Immature natural killer cell (primary cell): ENCODE results near the gene TLE2. TPM values are rescaled to one million over a fixed set of nuclear protein-coding genes. Genes with fewer than 3 reads are reported as not detected.
A peak's percentile ranks its signal among the peaks of the same experiment; 100 is the strongest.
"Not testable (repeated sequence)": the region's sequence is repeated elsewhere in the genome, so short reads cannot be mapped to it uniquely, and the experiment has no call there.

Experiments used
- DNase-seq, 3 donors: peaks; one replicate each; pipeline ENCODE4 v3.0.0; 2022; ENCODE audit warnings: mixed read lengths in 1 of 3
- H3K27ac Mint-ChIP-seq, 6 donors: one replicate each; pipeline ENCODE4 v1.8.0; 2020; ENCODE audit warnings: mixed read lengths in 6 of 6, mild to moderate bottlenecking in 5 of 6, inconsistent platforms in 4 of 6, moderate library complexity in 3 of 6
- H3K27me3 Mint-ChIP-seq, 3 donors: one replicate each; pipeline ENCODE4 v1.8.0; 2020 to 2021; ENCODE audit warnings: low read depth in 3 of 3, mild to moderate bottlenecking in 3 of 3, mixed read lengths in 3 of 3, moderate library complexity in 3 of 3, inconsistent platforms in 1 of 3
- H3K36me3 Mint-ChIP-seq, 3 donors: one replicate each; pipeline ENCODE4 v1.8.0; 2020; ENCODE audit warnings: mixed read lengths in 3 of 3, inconsistent platforms in 2 of 3, mild to moderate bottlenecking in 2 of 3
- H3K4me1 Mint-ChIP-seq, 2 donors: one replicate each; pipeline ENCODE4 v1.8.0; 2020; ENCODE audit warnings: inconsistent platforms in 2 of 2, mild to moderate bottlenecking in 2 of 2, mixed read lengths in 2 of 2, moderate library complexity in 1 of 2
- H3K4me3 Mint-ChIP-seq, 5 donors: one replicate each; pipeline ENCODE4 v1.8.0; 2020; ENCODE audit warnings: mild to moderate bottlenecking in 5 of 5, mixed read lengths in 5 of 5, inconsistent platforms in 3 of 5, moderate library complexity in 3 of 5
- H3K9me3 Mint-ChIP-seq, 6 donors: one replicate each; pipeline ENCODE4 v1.8.0; 2020; ENCODE audit warnings: mild to moderate bottlenecking in 6 of 6, mixed read lengths in 6 of 6, inconsistent platforms in 4 of 6, moderate library complexity in 3 of 6
- polyA plus RNA-seq, 3 donors: library from polyadenylated mRNA; unstranded; fragments of 300-500 nt; fragmentation: Illumina TruSeq; gene quantifications; one replicate each; pipeline ENCODE4 v1.2.3, GENCODE V29; 2021

TLE2 gene
- polyA plus RNA-seq, 3 donors from 2014 or later, result 1.2 to 2.4 (median 1.3) TPM

DNA sequence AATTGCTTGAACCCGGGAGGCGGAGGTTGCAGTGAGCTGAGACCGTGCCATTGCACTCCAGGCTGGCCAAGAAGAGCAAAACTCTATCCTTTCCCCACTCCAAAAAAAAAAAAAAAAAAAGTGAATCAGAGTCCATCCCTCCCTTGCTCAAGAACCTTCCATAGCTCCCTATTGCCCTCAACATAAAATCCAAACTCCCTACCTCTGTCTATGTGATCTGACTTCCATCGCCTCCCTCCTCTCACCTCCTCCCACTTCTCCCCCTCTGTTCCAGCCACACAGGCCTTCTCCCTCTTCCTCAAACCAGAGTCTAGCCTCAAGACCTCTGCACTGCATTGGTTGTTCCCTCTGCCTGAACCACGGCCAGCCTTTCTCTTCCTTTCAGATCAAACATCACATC lies 10.0 kb upstream of the TLE2 start:
- H3K4me1 Mint-ChIP-seq, result peaks cover 23 to 24% of the 10 kb centered on the region in 2 donors
- no peak overlapping the region for H3K4me3 Mint-ChIP-seq
- no peaks in the 10 kb centered on the region for H3K36me3 Mint-ChIP-seq
- peaks cover 9 to 22% (median 17%) of the 10 kb centered on the region in 3 donors for H3K27me3 Mint-ChIP-seq
- no peak for DNase-seq
- H3K27ac Mint-ChIP-seq, result no peak overlapping the region
- H3K9me3 Mint-ChIP-seq, result no peaks in the 10 kb centered on the region

DNA sequence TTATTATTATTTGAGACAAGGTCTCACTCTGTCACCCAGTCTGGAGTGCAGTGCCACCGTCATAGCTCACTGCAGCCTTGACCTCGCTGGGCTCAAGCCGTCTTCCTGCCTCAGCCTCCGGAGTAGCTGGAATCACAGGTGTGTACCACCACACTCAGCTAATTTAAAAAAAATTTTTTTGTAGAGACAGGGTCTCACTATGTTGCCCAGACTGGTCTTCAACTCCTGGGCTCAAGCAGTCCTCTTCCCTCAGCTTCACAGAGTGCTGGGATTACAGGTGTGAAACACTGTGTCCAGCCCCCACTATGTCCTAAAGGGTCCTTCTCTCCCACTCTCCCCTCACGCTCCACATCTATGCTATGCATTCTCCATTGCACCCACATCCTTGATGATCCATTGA lies 9.1 kb upstream of the TLE2 start:
- Mint-ChIP-seq H3K36me3 (no peaks in the 10 kb centered on the region), H3K4me1 (peaks cover 28 to 29% of the 10 kb centered on the region in 2 donors), H3K4me3 (peak overlapping the region in 3 of 5 donors; percentile 27 to 56 (median 55)), H3K27ac (peak overlapping the region in 2 of 6 donors; percentile 49 to 73), H3K9me3 (no peaks in the 10 kb centered on the region), H3K27me3 (peaks cover 9 to 22% (median 17%) of the 10 kb centered on the region in 3 donors)
- no peak for DNase-seq

DNA sequence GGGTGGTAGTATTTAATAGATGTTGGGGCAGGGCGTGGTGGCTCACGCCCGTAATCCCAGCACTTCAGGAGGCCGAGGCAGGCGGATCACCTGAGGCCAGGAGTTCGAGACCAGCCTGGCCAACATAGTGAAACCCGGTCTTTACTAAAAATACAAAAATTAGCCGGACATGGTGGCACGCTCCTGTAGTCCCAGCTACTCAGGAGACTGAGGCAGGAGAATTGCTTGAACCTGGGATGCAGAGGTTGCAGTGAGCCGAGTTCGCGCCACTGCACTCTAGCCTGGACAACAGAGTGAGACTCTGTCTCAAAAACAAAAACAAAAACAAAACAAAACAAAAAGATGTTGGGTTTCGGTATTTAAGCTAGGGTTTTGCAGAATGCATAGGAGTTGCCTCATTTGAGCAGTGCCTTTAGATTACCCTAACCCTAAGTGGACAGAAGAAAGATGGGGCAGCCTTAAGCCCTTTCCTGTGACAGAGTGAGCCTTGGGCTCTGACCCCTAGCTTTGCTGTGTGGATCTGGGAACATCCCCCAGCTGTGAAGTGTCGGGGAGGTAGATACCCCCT lies 8.0 kb upstream of the TLE2 start:
- Mint-ChIP-seq H3K27me3 (peaks cover 7 to 26% (median 17%) of the 10 kb centered on the region in 3 donors), H3K4me1 (peaks cover 23 to 27% of the 10 kb centered on the region in 2 donors), H3K27ac (peak overlapping the region in 2 of 6 donors; percentile 53 to 91), H3K4me3 (peak overlapping the region; percentile 23 to 94 (median 65))
- not testable (repeated sequence) for DNase-seq, H3K9me3 Mint-ChIP-seq, H3K36me3 Mint-ChIP-seq

DNA sequence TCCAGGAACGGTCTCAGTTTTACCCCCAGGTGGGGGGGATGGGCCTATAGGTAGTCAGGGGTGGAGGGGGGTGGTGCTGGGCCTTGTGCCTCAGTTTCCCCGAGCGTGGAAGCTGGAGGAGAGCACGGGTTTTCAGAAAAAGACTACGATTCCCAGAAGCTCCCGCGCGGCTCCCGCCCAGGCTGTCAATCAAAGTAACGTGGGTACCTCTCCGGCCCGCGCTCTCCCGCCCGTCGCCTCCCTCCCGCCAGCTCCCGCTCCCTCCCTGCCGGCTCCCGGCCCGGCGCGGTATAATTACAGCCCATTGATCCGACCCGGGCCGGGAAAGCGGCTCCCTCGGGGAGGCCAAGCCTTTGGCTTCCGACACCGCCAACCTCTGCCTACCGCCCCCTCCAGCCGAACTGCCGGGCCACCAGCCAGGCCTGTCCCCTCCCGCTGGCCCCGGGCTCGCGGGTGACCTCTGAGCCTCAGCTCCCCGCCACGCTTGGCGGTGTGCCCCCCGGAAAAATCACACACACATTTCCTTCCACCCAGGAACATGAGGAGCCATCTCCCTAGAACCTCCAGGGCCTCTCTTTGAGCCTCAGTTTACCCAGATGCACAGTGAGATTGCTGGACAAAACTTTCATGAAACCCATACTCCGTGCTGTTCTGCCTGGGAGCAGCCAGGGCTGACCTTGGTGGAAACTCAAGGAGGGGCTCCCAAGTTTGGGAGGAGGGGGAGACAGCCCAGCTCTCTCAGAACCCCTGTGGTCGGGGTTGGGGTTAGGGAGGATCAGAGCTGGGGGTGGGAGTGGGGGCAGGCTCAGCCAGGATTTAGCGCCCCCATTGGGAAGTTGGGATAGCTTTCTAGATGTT lies 7.3 kb upstream of the TLE2 start:
- peaks cover 10 to 24% (median 17%) of the 10 kb centered on the region in 3 donors for H3K27me3 Mint-ChIP-seq
- no peaks in the 10 kb centered on the region for H3K9me3 Mint-ChIP-seq
- H3K4me1 Mint-ChIP-seq, result peaks cover 23 to 27% of the 10 kb centered on the region in 2 donors
- DNase-seq, result peak; percentile 81 to 83 (median 83)
- H3K36me3 Mint-ChIP-seq, result no peaks in the 10 kb centered on the region
- H3K4me3 Mint-ChIP-seq, result peak overlapping the region; percentile 92 to 95 (median 93)
- H3K27ac Mint-ChIP-seq, result peak overlapping the region; percentile 91 to 98 (median 94)

DNA sequence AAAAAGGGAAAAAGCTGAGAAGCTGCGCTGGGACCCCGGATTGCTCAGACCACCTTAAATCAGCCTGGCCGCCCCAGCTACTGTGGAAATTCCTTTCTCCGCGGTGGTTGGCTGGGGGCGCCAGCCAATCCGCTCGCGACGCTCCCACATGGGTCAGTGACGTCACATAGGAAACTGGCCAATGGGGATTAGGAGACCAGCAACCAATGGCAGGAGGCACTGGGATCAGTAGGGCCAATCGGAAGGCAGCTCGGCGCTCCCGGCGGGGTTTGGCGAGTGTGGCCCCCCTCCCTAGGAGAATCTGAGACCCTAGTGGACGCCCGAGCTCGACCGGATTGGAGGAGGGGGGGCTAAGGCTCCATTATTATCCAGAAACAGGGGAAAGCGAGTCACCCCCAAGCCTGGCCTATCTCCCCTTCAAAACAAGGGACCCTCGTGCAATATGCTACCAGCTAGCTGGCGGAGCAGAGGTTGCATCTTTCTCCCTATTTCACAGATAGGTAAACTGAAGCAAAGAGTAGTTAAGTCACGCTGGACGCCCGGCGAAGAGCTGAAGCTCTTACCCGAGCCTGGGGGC lies 6.5 kb upstream of the TLE2 start:
- peaks cover 23 to 27% of the 10 kb centered on the region in 2 donors for H3K4me1 Mint-ChIP-seq
- peak overlapping the region; percentile 92 to 95 (median 93) for H3K4me3 Mint-ChIP-seq
- peak overlapping the region; percentile 91 to 98 (median 94) for H3K27ac Mint-ChIP-seq

DNA sequence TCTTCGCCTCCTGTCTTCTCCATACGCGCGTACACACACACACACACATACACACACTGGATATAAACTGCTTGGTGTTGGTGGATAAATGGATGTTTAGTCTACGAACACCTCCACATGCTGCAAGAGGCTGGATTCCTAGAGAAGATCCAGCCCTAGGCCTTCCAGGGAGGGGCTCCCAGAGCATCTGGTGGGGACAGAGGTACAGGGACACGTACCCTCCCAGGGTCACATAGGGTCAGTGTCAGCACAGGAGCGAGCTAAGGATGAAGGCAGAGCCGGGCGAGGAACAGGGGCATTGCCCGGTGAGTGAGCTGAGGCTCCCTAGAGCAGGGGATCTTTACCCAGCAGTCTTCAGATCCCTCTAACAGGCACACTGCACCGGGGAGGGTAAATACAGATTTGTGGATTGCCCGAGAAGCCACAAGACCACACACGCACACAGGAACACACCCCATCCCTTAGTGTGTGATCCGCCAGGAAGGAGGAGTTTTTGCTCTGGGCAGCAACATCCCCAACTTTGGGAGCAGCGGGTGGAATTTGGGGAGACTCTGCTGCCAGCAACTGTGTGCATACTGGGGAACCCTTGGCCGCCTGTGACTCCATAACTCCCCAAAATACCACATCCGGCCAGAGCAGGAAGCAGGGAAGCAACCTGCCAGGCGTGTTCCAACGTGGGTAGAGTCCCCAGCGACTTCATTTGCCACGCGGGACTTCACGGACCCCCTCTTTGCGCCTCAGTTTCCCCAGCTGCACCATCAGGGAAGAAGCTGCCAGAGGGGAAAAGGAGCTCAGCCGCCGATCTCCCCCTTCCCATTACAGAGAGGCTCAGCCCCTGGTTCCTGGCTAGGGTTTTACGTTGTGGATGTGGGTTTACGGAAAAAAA lies 5.8 kb upstream of the TLE2 start:
- Mint-ChIP-seq H3K9me3 (no peaks in the 10 kb centered on the region), H3K4me1 (peaks cover 26 to 30% of the 10 kb centered on the region in 2 donors), H3K27ac (peak overlapping the region; percentile 91 to 98 (median 94)), H3K27me3 (peaks cover 13 to 25% (median 19%) of the 10 kb centered on the region in 3 donors), H3K4me3 (peak overlapping the region; percentile 92 to 95 (median 93)), H3K36me3 (no peaks in the 10 kb centered on the region)
- DNase-seq, result peak in 2 of 3 donors; percentile 35 to 50

More for the DNA sequence above, 6.5 kb upstream of the TLE2 start:
- H3K27me3 Mint-ChIP-seq, result peaks cover 10 to 23% (median 17%) of the 10 kb centered on the region in 3 donors
- DNase-seq, result peak; percentile 97 to 98 (median 97)
- H3K36me3 Mint-ChIP-seq, result no peaks in the 10 kb centered on the region
- H3K9me3 Mint-ChIP-seq, result no peaks in the 10 kb centered on the region

DNA sequence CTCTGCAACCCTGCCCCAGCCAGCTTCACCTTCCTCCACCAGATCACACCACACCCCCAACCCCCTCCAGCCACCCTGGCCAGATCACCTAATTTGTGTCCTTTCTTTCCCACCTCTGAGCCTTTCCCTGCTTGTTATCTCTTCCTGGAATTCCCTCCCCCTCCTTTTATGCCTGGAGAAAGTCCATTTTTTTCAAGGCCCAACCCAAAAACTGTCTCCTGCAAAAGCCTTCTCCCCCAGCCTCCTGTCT lies 5.3 kb upstream of the TLE2 start:
- H3K4me1 Mint-ChIP-seq, result peaks cover 29 to 34% of the 10 kb centered on the region in 2 donors

DNA sequence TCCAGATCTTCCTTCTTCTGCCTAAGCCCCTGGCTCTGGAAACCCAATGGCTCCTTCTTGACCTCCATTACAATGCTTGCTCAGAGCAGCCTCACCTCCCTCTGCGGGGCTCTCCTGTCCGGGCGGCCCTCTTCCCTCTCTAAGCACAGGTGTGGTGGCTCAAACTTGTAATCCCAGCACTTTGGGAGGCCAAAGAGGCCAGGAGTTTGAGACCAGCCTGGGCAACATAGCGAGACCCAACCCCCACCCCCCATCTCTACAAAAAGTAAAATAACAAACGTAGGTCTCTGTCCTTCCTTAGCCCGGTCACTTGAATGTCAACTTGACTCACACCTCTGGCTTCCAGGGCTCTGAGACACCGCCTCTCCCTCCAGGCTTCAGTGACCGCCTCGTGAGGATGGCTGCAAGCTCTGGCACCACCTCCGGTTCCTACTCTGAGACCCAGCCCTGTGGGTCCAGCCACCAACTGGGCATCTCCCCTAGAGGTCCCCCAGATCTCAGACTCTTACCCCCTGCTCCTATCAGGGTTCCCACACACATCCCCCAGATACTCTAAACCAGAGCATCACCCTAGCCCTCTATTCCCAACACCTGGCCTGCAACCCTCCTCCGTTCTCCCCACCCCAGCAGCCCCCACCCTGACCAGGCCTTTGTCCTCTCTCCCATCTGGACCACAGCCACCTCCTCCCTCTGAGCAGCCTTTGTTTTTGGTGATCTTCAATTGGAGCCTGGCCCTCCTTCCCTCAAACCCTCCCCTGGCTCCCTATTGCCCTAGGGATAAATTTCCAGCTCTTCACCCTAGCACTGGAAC lies 4.7 kb upstream of the TLE2 start:
- Mint-ChIP-seq H3K27ac (peak overlapping the region in 3 of 6 donors; percentile 32 to 57 (median 43)), H3K27me3 (peaks cover 15 to 26% (median 19%) of the 10 kb centered on the region in 3 donors), H3K9me3 (no peaks in the 10 kb centered on the region), H3K4me3 (peak overlapping the region; percentile 27 to 95 (median 92)), H3K36me3 (no peaks in the 10 kb centered on the region), H3K4me1 (peaks cover 29 to 34% of the 10 kb centered on the region in 2 donors)
- DNase-seq, result no peak

More for the DNA sequence above, 5.3 kb upstream of the TLE2 start:
- Mint-ChIP-seq H3K4me3 (peak overlapping the region in 4 of 5 donors; percentile 61 to 95 (median 93)), H3K27me3 (peaks cover 15 to 26% (median 19%) of the 10 kb centered on the region in 3 donors), H3K36me3 (no peaks in the 10 kb centered on the region), H3K27ac (peak overlapping the region in 2 of 6 donors; percentile 32 to 98), H3K9me3 (no peaks in the 10 kb centered on the region)
- DNase-seq, result no peak

DNA sequence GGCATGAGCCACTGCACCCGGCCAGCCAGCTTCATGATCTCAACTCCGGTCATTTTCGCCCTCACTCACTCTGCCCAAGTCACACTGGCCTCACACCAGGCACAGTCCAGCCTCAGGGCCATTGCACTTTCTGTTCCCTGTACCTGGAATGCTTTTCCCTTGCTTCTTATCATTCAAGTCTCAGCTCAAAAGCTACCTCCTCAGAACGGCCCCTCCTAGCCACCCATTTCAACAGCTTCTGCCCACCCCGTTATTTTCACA lies 2.5 kb upstream of the TLE2 start:
- Mint-ChIP-seq H3K4me3 (peak overlapping the region in 3 of 5 donors; percentile 30 to 40 (median 31)), H3K36me3 (no peaks in the 10 kb centered on the region), H3K27ac (peak overlapping the region in 1 of 6 donors; percentile 2), H3K27me3 (peaks cover 15 to 26% (median 22%) of the 10 kb centered on the region in 3 donors), H3K4me1 (peaks cover 29 to 41% of the 10 kb centered on the region in 2 donors), H3K9me3 (no peaks in the 10 kb centered on the region)
- no peak for DNase-seq

DNA sequence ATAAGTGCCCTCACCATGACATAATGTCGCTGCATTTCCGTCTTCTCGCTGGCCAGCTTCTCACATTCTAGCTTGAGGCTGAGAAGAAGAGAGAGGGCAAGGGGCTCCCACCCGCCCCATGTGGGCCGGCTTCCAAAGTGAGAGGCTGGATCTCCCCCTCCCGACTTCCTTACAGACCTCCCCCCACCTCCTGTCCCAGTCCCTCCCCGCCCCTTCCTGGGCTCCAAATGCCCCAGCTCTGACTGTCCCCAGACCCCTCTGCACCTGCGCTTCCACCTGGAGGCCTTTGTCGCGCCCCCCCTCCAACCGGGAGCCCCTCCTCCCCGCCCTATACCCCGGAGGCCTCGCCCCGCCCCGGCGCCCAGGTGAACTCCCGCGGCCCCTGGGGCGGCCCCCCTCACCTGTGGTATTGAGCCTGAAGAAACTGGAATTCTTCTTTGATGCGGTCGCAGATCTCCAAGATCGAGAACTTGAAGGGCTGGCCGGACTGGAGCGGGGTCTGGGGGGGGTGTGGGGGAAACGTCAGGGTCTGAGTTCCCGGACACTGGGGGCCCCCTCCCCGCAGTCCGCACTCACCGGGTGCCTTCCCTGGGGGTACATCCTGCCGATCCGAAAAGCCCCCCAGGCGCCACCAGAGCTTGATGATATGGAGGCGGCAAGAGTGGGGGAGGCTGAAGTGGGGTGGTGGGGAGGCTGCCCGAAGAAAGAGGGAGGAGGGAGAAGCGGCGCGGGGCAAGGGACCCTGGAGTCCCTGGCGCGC lies 595 bp downstream of the TLE2 start:
- Mint-ChIP-seq H3K9me3 (no peaks in the 10 kb centered on the region), H3K4me1 (peaks cover 6 to 25% of the 10 kb centered on the region in 2 donors), H3K4me3 (peak overlapping the region; percentile 63 to 78 (median 70)), H3K36me3 (no peaks in the 10 kb centered on the region), H3K27ac (peak overlapping the region in 1 of 6 donors; percentile 34), H3K27me3 (peaks cover 5 to 12% (median 9%) of the 10 kb centered on the region in 3 donors)
- DNase-seq, result no peak

DNA sequence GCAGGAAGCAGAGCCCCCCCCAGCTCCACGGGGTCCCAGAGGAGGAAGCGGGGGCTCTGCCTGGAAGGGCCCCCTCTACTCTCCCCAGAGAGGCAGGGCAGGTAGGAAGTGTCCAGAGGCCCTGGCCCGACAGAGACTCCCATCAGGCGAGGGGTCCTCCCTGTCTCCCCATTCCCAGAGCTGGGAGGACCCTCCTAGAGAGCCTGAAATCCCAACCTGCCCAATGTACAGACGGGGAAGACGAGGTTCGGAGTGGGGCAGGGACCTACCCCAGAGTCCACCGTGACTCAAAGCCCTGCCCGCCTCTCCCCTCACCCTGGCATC lies 1.1 kb downstream of the TLE2 start:
- Mint-ChIP-seq H3K27me3 (peaks cover 5 to 12% (median 9%) of the 10 kb centered on the region in 3 donors), H3K4me1 (peaks cover 6 to 25% of the 10 kb centered on the region in 2 donors), H3K27ac (peak overlapping the region in 1 of 6 donors; percentile 34), H3K36me3 (peaks cover 0 to 3% (median 0%) of the 10 kb centered on the region in 3 donors), H3K4me3 (peak overlapping the region; percentile 63 to 78 (median 70)), H3K9me3 (no peaks in the 10 kb centered on the region)
- no peak for DNase-seq

DNA sequence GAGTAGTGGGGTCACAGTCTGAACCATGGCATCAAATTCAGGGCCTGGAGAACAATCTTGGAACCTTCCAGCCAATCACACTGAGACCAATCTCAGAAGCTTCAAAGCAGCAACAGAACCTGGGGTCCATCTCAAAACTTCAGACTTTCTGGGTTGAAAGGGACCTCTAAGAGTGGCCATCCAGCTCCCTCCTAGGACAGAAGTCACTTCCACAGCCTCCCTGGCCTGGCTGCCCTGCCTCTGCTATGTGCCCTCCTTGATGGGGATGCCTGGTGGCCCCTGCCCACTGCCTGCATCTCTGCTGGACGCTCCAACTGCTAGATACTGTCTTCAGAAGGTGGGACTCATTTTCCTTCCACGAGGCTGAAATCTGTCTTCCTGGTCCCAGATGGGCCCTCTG lies 1.8 kb downstream of the TLE2 start:
- Mint-ChIP-seq H3K4me3 (peak overlapping the region; percentile 42 to 78 (median 63)), H3K4me1 (peaks cover 6 to 25% of the 10 kb centered on the region in 2 donors), H3K9me3 (no peaks in the 10 kb centered on the region), H3K27ac (peak overlapping the region in 1 of 6 donors; percentile 29), H3K27me3 (peaks cover 7 to 9% (median 9%) of the 10 kb centered on the region in 3 donors), H3K36me3 (peaks cover 0 to 3% (median 0%) of the 10 kb centered on the region in 3 donors)
- DNase-seq, result no peak
